Mesendoderm (in vitro differentiated cells): ENCODE data around the gene HOXC4.

Source experiments
- DNase-seq: peaks from one replicate; pipeline ENCODE4 v3.0.0; 2013
- H2AK5ac ChIP-seq: 2 replicates; pipeline ENCODE4 v1.6.1; 2013; ENCODE audit warnings: low read length, inconsistent platforms
- H2BK120ac ChIP-seq: 2 replicates; pipeline ENCODE4 v1.6.1; 2013; ENCODE audit warnings: low read depth, mild to moderate bottlenecking, low read length, moderate library complexity, mixed read lengths
- H2BK15ac ChIP-seq: replicated peaks from 2 replicates; pipeline ENCODE4 v1.6.1; 2013; ENCODE audit warnings: low read depth, mild to moderate bottlenecking, moderate library complexity
- H2BK5ac ChIP-seq: 2 replicates; pipeline ENCODE4 v1.6.1; 2013; ENCODE audit warnings: low read length, inconsistent platforms
- H3K18ac ChIP-seq: 2 replicates; pipeline ENCODE4 v1.6.1; 2013; ENCODE audit warnings: mild to moderate bottlenecking, low read length, mixed read lengths
- H3K23ac ChIP-seq: one replicate; pipeline ENCODE4 v1.6.1; 2013; ENCODE audit warnings: low read length
- H3K27ac ChIP-seq: 2 replicates; pipeline ENCODE4 v1.5.1; 2013; ENCODE audit warnings: low read depth, mild to moderate bottlenecking, inconsistent platforms, low read length, moderate library complexity
- H3K27me3 ChIP-seq: 2 replicates; pipeline ENCODE4 v1.6.1; 2013; ENCODE audit warnings: low read length, control low read depth, mild to moderate bottlenecking, inconsistent platforms; ENCODE audit not compliant: insufficient read depth, poor library complexity
- H3K36me3 ChIP-seq: 2 replicates; pipeline ENCODE4 v1.6.1; 2013; ENCODE audit warnings: low read length, inconsistent platforms; ENCODE audit not compliant: control insufficient read depth, insufficient read depth
- H3K4ac ChIP-seq: one replicate; pipeline ENCODE4 v1.6.1; 2013; ENCODE audit warnings: low read depth, mild to moderate bottlenecking, low read length, moderate library complexity
- H3K4me1 ChIP-seq: 2 replicates; pipeline ENCODE4 v1.6.1; 2013; ENCODE audit warnings: low read depth, low read length, inconsistent platforms; ENCODE audit not compliant: control insufficient read depth
- H3K4me2 ChIP-seq: 2 replicates; pipeline ENCODE4 v1.6.1; 2013; ENCODE audit warnings: low read length
- H3K4me3 ChIP-seq: 2 replicates; pipeline ENCODE4 v1.5.1; 2013; ENCODE audit warnings: mild to moderate bottlenecking, low read length
- H3K56ac ChIP-seq: one replicate; pipeline ENCODE4 v1.6.1; 2013; ENCODE audit warnings: low read length
- H3K79me1 ChIP-seq: 2 replicates; pipeline ENCODE4 v1.6.1; 2013; ENCODE audit warnings: low read length, inconsistent platforms
- H3K79me2 ChIP-seq: 2 replicates; pipeline ENCODE4 v1.6.1; 2013; ENCODE audit warnings: mild to moderate bottlenecking, low read length; ENCODE audit not compliant: control insufficient read depth, insufficient read depth
- H3K9ac ChIP-seq: 2 replicates; pipeline ENCODE4 v1.6.1; 2013; ENCODE audit warnings: low read length, inconsistent platforms
- H4K5ac ChIP-seq: one replicate; pipeline ENCODE4 v1.6.1; 2013; ENCODE audit warnings: low read length
- H4K8ac ChIP-seq: one replicate; pipeline ENCODE4 v1.6.1; 2013; ENCODE audit warnings: low read depth, mild to moderate bottlenecking, control low read depth, low read length, moderate library complexity
- WGBS: extraction: QIAGEN DNeasy Blood & Tissue Kit; methylation state at CpG from one replicate; pipeline ENCODE4 v1.1.7; 2013; ENCODE audit warnings: low lambda C conversion rate, missing lambda C conversion rate; ENCODE audit not compliant: insufficient coverage; ENCODE audit errors: extremely low coverage; 5-methylcytosine and 5-hydroxymethylcytosine counted together

HOXC4 gene

DNA sequence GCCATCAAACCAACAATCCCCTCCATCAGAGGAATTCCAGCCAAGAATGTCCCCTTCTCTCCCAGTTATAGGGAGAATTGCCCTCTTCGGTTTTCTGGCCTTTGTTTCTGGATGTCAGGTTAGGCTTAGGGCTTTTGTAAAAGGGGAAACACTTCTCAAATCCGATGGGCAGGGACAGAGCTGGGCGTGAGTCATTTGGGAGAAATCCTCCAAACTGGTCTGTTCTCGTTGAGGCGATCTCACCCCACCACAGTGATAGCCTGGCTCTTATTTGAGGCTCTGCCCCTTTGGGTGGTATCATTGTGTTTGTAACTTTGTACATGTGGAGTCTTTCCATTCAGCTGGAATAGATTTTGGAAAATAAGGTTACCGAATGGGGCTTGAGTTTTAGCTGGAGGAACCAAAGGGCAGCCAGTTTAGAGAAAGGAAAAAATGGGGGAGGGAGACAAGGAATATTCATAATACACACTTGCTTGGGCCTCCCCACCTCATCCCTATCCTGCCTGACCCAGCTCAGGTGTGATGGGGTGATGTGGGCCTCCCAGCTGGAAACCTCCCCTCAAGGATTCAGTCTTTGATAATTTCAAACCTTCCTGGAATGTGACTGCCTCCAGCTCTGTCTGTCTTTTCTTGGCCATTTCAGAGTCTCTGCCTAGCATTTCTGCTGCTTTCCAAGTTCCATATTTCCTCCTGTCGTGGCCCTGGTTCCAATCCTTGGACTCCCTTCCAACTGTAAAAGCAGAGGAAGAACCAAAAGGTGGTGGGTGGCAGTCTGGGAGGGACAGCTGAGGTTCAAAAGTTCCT, 7.5 kb downstream of the HOXC4 start:
- Histone ChIP-seq H3K18ac (no peak overlapping the region), H3K4me1 (no peaks in the 10 kb centered on the region), H3K23ac (no peak overlapping the region), H3K4me2 (no peak overlapping the region), H4K8ac (no peak overlapping the region), H2BK5ac (no peak overlapping the region), H3K56ac (no peak overlapping the region), H3K4ac (no peak overlapping the region), H3K27me3 (peaks cover 72% of the 10 kb centered on the region), H2AK5ac (no peak overlapping the region), H2BK15ac (no peak overlapping the region), H3K36me3 (no peaks in the 10 kb centered on the region), H3K4me3 (no peak overlapping the region), H4K5ac (no peak overlapping the region), H3K27ac (no peak overlapping the region), H3K9ac (no peak overlapping the region), H3K79me1 (no peaks in the 10 kb centered on the region), H2BK120ac (no peak overlapping the region), H3K79me2 (no peaks in the 10 kb centered on the region)
- no peak for DNase-seq
- no CpG with 5 or more reads among the region's 7 CpGs for WGBS

DNA sequence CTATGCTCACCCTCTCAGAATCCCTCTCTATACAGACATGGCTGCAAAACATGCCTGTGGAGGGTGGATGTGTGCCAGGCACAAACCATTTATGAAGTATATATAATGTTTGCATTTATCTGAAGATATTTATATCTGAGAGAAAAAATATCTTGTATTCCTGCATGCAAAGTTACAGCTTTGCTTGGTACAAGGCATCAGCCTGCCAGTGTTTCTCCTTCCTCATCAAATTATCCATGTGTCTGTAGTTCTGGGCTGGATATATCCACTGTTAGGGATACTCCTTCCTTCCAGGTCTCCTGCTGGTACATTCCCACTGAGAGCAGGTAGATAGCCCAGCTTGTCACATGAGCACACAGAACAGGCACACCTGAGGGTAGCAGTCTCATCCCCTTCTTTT, 12.0 kb downstream of the HOXC4 start:
- peaks cover 29% of the 10 kb centered on the region for H3K27me3 ChIP-seq
- H3K4me3 ChIP-seq: no peak overlapping the region
- no peaks in the 10 kb centered on the region for H3K36me3 ChIP-seq
- no peak overlapping the region for H2BK5ac ChIP-seq
- no peak overlapping the region for H2BK15ac ChIP-seq
- no peak overlapping the region for H2BK120ac ChIP-seq
- H3K23ac ChIP-seq: no peak overlapping the region
- H3K9ac ChIP-seq: no peak overlapping the region
- no peak overlapping the region for H3K18ac ChIP-seq
- no peaks in the 10 kb centered on the region for H3K4me1 ChIP-seq
- H3K56ac ChIP-seq: no peak overlapping the region
- no peaks in the 10 kb centered on the region for H3K79me1 ChIP-seq
- H3K27ac ChIP-seq: no peak overlapping the region
- no peak overlapping the region for H3K4me2 ChIP-seq
- no peak overlapping the region for H2AK5ac ChIP-seq
- no peak overlapping the region for H3K4ac ChIP-seq
- no peak for DNase-seq
- H4K8ac ChIP-seq: no peak overlapping the region
- no peaks in the 10 kb centered on the region for H3K79me2 ChIP-seq
- H4K5ac ChIP-seq: no peak overlapping the region

DNA sequence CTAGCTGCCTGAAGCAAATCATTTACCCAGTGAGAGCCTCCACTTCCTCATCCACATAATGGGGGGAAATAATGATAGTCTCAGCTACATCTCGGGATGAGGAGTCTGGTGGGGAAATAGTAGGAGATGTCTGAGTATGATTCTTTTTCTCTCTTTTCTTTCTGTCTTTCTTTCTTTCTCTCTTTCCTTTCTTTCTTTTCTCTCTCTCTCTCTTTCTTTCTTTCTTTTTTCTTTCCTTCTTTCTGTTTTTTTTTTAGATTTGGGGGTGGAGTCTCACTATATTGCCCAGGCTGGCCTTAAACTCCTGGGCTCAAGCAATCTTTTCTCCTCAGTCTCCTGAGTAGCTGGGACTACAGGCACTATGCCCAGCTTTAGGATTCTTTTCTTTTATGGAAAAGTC, 12.8 kb downstream of the HOXC4 start:
- H3K36me3 ChIP-seq: no peaks in the 10 kb centered on the region
- no peak overlapping the region for H4K5ac ChIP-seq
- no peak overlapping the region for H3K4me2 ChIP-seq
- H3K23ac ChIP-seq: no peak overlapping the region
- no peak overlapping the region for H3K27ac ChIP-seq
- no peak overlapping the region for H2AK5ac ChIP-seq
- H3K18ac ChIP-seq: no peak overlapping the region
- no peaks in the 10 kb centered on the region for H3K4me1 ChIP-seq
- no peaks in the 10 kb centered on the region for H3K79me1 ChIP-seq
- no peak for DNase-seq
- H4K8ac ChIP-seq: no peak overlapping the region
- H3K79me2 ChIP-seq: no peaks in the 10 kb centered on the region
- H3K4me3 ChIP-seq: no peak overlapping the region
- no peak overlapping the region for H3K4ac ChIP-seq
- whole genome bisulfite sequencing: no CpG with 5 or more reads among the region's 1 CpG
- no peak overlapping the region for H3K56ac ChIP-seq
- H3K9ac ChIP-seq: no peak overlapping the region
- peaks cover 21% of the 10 kb centered on the region for H3K27me3 ChIP-seq
- H2BK15ac ChIP-seq: no peak overlapping the region
- H2BK5ac ChIP-seq: no peak overlapping the region
- H2BK120ac ChIP-seq: no peak overlapping the region

DNA sequence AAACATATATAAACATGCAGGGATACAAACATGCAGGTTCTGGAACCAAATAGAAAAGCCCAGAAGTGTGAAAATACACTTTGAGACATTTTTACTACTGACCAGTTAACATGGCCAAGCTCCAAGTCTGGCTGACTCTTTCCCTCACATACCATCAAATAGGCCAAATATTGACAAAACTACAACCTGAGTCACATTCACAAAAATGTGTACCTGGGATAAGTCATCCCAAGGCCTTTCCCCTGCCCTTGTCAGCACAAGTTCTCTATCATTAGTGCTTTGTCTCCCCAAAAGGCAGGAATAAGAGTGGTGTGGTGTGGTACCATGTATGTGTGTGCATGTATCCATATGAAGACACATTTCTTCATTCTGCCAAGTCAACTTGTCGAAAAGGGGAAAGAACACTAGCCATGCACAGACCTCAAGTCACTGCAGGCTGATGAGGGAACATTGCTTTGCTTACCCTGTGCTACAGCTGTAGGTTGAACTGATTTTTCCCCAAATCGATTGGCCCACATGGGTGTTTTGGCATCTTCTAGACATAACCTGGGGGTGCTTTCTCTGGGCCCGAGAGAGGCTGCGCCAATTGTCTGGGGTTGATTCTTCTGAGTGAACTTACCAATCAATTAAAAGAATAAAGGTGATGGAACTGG, 14.9 kb downstream of the HOXC4 start:
- no peak overlapping the region for H3K4ac ChIP-seq
- H3K4me2 ChIP-seq: no peak overlapping the region
- no peaks in the 10 kb centered on the region for H3K79me1 ChIP-seq
- no peak overlapping the region for H4K8ac ChIP-seq
- H3K9ac ChIP-seq: no peak overlapping the region
- WGBS: no CpG with 5 or more reads among the region's 4 CpGs
- H3K4me3 ChIP-seq: no peak overlapping the region
- no peak overlapping the region for H2BK15ac ChIP-seq
- no peak overlapping the region for H3K56ac ChIP-seq
- H3K36me3 ChIP-seq: no peaks in the 10 kb centered on the region
- no peak overlapping the region for H3K27ac ChIP-seq
- H3K79me2 ChIP-seq: no peaks in the 10 kb centered on the region
- no peak overlapping the region for H4K5ac ChIP-seq
- H3K18ac ChIP-seq: no peak overlapping the region
- no peak overlapping the region for H2AK5ac ChIP-seq
- no peak overlapping the region for H2BK5ac ChIP-seq
- peaks cover 13% of the 10 kb centered on the region for H3K27me3 ChIP-seq
- DNase-seq: no peak
- H2BK120ac ChIP-seq: no peak overlapping the region
- H3K23ac ChIP-seq: no peak overlapping the region
- H3K4me1 ChIP-seq: no peaks in the 10 kb centered on the region

DNA sequence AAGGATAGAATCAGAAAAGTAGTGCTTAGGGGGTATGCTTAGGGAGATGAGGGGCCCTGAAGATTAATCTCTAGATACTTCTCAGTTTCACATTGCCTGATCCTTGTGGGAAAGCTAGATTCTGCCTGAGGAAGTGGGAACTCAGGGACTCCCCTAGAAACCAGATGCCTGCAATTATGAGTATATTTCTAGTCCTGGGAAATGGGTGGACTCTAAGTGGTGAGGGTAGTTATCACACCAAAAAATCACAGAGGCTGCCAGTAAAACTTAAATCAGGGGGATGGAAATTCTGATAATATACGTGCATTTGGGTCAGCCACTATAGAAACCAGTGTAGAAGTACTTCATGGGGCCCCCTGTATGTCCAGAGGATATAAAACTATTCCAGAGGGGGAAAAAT, 18.3 kb downstream of the HOXC4 start:
- Histone ChIP-seq H3K4me3 (no peak overlapping the region), H2AK5ac (no peak overlapping the region), H3K27ac (no peak overlapping the region), H3K23ac (no peak overlapping the region), H2BK120ac (no peak overlapping the region), H4K5ac (no peak overlapping the region), H2BK5ac (no peak overlapping the region), H3K4ac (no peak overlapping the region), H3K27me3 (peaks cover 18% of the 10 kb centered on the region), H3K56ac (no peak overlapping the region), H4K8ac (no peak overlapping the region), H3K18ac (no peak overlapping the region), H3K9ac (no peak overlapping the region), H3K79me1 (no peaks in the 10 kb centered on the region), H3K4me2 (no peak overlapping the region), H3K36me3 (no peaks in the 10 kb centered on the region), H2BK15ac (no peak overlapping the region), H3K4me1 (no peaks in the 10 kb centered on the region), H3K79me2 (no peaks in the 10 kb centered on the region)
- no peak for DNase-seq
- WGBS: no CpG with 5 or more reads among the region's 1 CpG

DNA sequence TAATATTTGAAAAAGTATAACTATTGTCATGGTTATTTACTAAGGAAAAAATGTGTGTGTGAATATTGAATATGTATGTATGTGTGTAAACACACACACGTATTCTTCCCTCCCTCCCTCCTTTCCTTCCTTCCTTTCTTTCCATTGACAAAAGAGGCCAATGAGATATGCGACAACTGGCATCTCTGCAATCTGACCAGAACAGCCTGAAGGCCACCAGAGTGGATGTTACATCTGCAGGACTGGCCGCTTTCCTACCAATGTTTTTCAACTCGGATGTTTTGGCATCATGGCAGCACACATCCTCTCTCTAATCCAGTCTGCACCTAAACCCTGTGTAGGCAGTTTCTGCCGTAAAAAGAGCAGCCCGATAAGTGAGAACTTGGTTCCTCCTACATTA, 20.7 kb downstream of the HOXC4 start:
- H3K4me1 ChIP-seq: no peaks in the 10 kb centered on the region
- H4K5ac ChIP-seq: no peak overlapping the region

More for the DNA sequence above, 20.7 kb downstream of the HOXC4 start:
- Histone ChIP-seq H3K27me3 (peaks cover 31% of the 10 kb centered on the region), H2AK5ac (no peak overlapping the region), H3K4me2 (no peak overlapping the region), H2BK5ac (no peak overlapping the region), H3K79me2 (no peaks in the 10 kb centered on the region), H3K27ac (no peak overlapping the region), H2BK120ac (no peak overlapping the region), H3K4me3 (no peak overlapping the region), H3K36me3 (no peaks in the 10 kb centered on the region), H3K79me1 (no peaks in the 10 kb centered on the region), H3K23ac (no peak overlapping the region), H4K8ac (no peak overlapping the region), H3K56ac (no peak overlapping the region), H3K4ac (no peak overlapping the region), H3K9ac (no peak overlapping the region), H3K18ac (no peak overlapping the region), H2BK15ac (no peak overlapping the region)
- no CpG with 5 or more reads among the region's 6 CpGs for WGBS
- no peak for DNase-seq
